K562 (cell line): ENCODE results near the gene TMEM41A. TPM values are rescaled to one million over a fixed set of nuclear protein-coding genes. Genes with fewer than 3 reads are reported as not detected.

Experiments used
- ATAC-seq: fragments of 200-7000 bp; cut with Tn5 transposase; 3 replicates; pipeline ENCODE4 v1.9.1; 2020; ENCODE audit warnings: moderate library complexity
- BruUV-seq: library from RNA; stranded (reverse); fragments of 400-500 nt; replicated peaks from 2 replicates; lab custom pipeline; 2021; lab: Mats Ljungman, UMichigan
- CTCF ChIA-PET: fragments of 300-600 bp; formaldehyde crosslinking; extraction: SDS; loops from one replicate; lab custom pipeline; 2021; ENCODE audit warnings: low intra/inter-chr PET ratio; lab: Yijun Ruan, JAX
- POLR2A ChIA-PET: fragments of 300-600, 350-650 bp; sonication (Branson Sonifier 250); formaldehyde crosslinking; extraction: SDS; loops from one replicate; lab custom pipeline; 2021; ENCODE audit warnings: antibody characterized with exemption, inconsistent platforms; lab: Yijun Ruan, JAX
- DNase-seq, 4 experiments: peaks; one replicate each; pipeline versions ENCODE4 v3.0.0 to v3.0.0-alpha.2; 2011 to 2018; ENCODE audit warnings: low spot score in 3 of 4, mixed read lengths in 3 of 4; ENCODE audit errors: extremely low read depth in 1 of 4
- FAIRE-seq: peaks from 2 replicates; lab custom pipeline; 2011; peaks lifted over from hg19 to GRCh38; lab: Jason Lieb, UNC
- H2AFZ ChIP-seq: 2 replicates; pipeline ENCODE4 v1.6.0; 2011; ENCODE audit warnings: low read depth, low read length, control low read depth, inconsistent platforms
- H3K27ac ChIP-seq: fragments of 200-600 bp; 3 replicates; pipeline ENCODE4 v1.8.0; 2011; ENCODE audit warnings: low read depth, mild to moderate bottlenecking, control low read depth, inconsistent platforms, low read length, moderate library complexity, mixed read lengths; ENCODE audit errors: extremely low read depth
- H3K27me3 ChIP-seq, 2 experiments: fragments of 300-600 bp in 1 of 2; 2 replicates in 1 of 2; 3 replicates in 1 of 2; pipeline versions ENCODE4 v1.6.0 to v1.8.0; 2011; ENCODE audit warnings: inconsistent platforms in 2 of 2, low read length in 2 of 2, mild to moderate bottlenecking in 1 of 2, mixed read lengths in 1 of 2, moderate library complexity in 1 of 2; ENCODE audit not compliant: control insufficient read depth in 2 of 2, insufficient read depth in 2 of 2
- H3K36me3 ChIP-seq: fragments of 300-600 bp; 3 replicates; pipeline ENCODE4 v1.8.0; 2011; ENCODE audit warnings: mild to moderate bottlenecking, low read length, inconsistent platforms; ENCODE audit not compliant: control insufficient read depth, insufficient read depth
- H3K4me1 ChIP-seq, 2 experiments: fragments of 200-600 bp in 1 of 2; replicated peaks in 1 of 2; 2 replicates in 1 of 2; 3 replicates in 1 of 2; pipeline versions ENCODE4 v1.5.1 to v1.8.0; 2011; ENCODE audit warnings: inconsistent platforms in 2 of 2, low read length in 2 of 2, mild to moderate bottlenecking in 1 of 2, mixed read lengths in 1 of 2, moderate library complexity in 1 of 2; ENCODE audit not compliant: control insufficient read depth in 2 of 2, insufficient read depth in 2 of 2
- H3K4me2 ChIP-seq: 2 replicates; pipeline ENCODE4 v1.6.1; 2011; ENCODE audit warnings: low read length, control low read depth, inconsistent platforms, mixed read lengths; ENCODE audit not compliant: insufficient read depth
- H3K4me3 ChIP-seq: fragments of 200-600 bp; sonication (generic), shearing (Covaris generic); 2 replicates; pipeline ENCODE4 v1.5.1; 2016; ENCODE audit warnings: control low read depth, inconsistent platforms
- H3K79me2 ChIP-seq: fragments of 200-600 bp; 3 replicates; pipeline ENCODE4 v1.8.0; 2011; ENCODE audit warnings: low read length, inconsistent platforms; ENCODE audit not compliant: control insufficient read depth, insufficient read depth
- H3K9ac ChIP-seq, 2 experiments: 2 replicates each; pipeline versions ENCODE4 v1.6.0 to v1.6.1; 2011; ENCODE audit warnings: low read depth in 2 of 2, low read length in 2 of 2, control low read depth in 1 of 2, inconsistent platforms in 1 of 2, mild to moderate bottlenecking in 1 of 2, mixed read lengths in 1 of 2; ENCODE audit not compliant: insufficient read depth in 1 of 2
- H3K9me1 ChIP-seq: one replicate; pipeline ENCODE4 v1.6.0; 2011; ENCODE audit warnings: inconsistent platforms, mild to moderate bottlenecking, low read length, moderate library complexity; ENCODE audit not compliant: control insufficient read depth, insufficient read depth
- H3K9me3 ChIP-seq: replicated peaks from 2 replicates; pipeline ENCODE4 v1.5.1; 2011; ENCODE audit warnings: low read depth, low read length, inconsistent platforms; ENCODE audit not compliant: control insufficient read depth, insufficient read depth
- H4K20me1 ChIP-seq: replicated peaks from 2 replicates; pipeline ENCODE4 v1.6.1; 2011; ENCODE audit warnings: low read length, inconsistent platforms, mixed read lengths; ENCODE audit not compliant: control insufficient read depth, insufficient read depth
- ATF7 ChIP-seq: fragments of 450-650 bp; IDR thresholded peaks from 2 replicates; pipeline ENCODE4 v1.7.1; 2014; ENCODE audit warnings: mild to moderate bottlenecking, moderate library complexity
- CREBBP ChIP-seq: IDR thresholded peaks from one replicate; pipeline ENCODE4 v1.6.1; 2012; ENCODE audit warnings: low read depth, mild to moderate bottlenecking, control low read depth, inconsistent platforms, low read length
- CREM ChIP-seq: IDR thresholded peaks from 2 replicates; pipeline ENCODE4 v1.6.1; 2014; ENCODE audit warnings: antibody characterized with exemption, low read depth
- GABPA ChIP-seq: fragments of 200-800 bp; sonication (Bioruptor generic); conservative IDR thresholded peaks from 2 replicates; pipeline ENCODE4 v1.6.1; 2016; ENCODE audit warnings: low read depth, missing genetic modification characterization, missing compliant biosample characterization
- POLR2AphosphoS5 ChIP-seq: IDR thresholded peaks from 2 replicates; pipeline ENCODE4 v1.6.1; 2011; ENCODE audit warnings: mild to moderate bottlenecking, low read depth, low read length, moderate library complexity; ENCODE audit not compliant: control insufficient read depth, insufficient read depth
- TCF7L2 ChIP-seq: fragments of 150-350 bp; IDR thresholded peaks from 2 replicates; pipeline ENCODE4 v1.6.1; 2016; ENCODE audit warnings: low read depth, mild to moderate bottlenecking, low read length, moderate library complexity
- ZFX ChIP-seq: sonication (generic); formaldehyde crosslinking; IDR thresholded peaks from 2 replicates; pipeline ENCODE4 v1.8.0; 2022; ENCODE audit warnings: mild to moderate bottlenecking, missing genetic modification reagents, moderate library complexity
- WGBS: fragments of 100-300 bp; shearing (Covaris generic); methylation state at CpG from one replicate; pipeline ENCODE4 v1.1.6; 2016; ENCODE audit warnings: low coverage, mixed read lengths; ENCODE audit not compliant: insufficient coverage; ENCODE audit errors: missing lambda C conversion rate; 5-methylcytosine and 5-hydroxymethylcytosine counted together
- in situ Hi-C: fragments of 300-500 bp; cut with MboI; formaldehyde crosslinking; loops from 4 replicates; pipeline ENCODE4 v1.15.0; 2018; ENCODE audit warnings: inconsistent platforms, mixed read lengths
- intact Hi-C: fragments of 100-400 bp; cut with micrococcal nuclease; formaldehyde crosslinking; loops from 2 replicates; pipeline ENCODE4 v1.14.2; 2022
- polyA plus RNA-seq, 8 experiments: library from polyadenylated mRNA; depleted of rRNA in 4 of 8; stranded (reverse) in 5 of 8; unstranded in 3 of 8; fragments of >200 nt; fragmentation: Nextera tagmentation in 2 of 8; fragmentation: Illumina TruSeq in 1 of 8; extraction: Ambion mirVana in 2 of 8; extraction: Trizol in 1 of 8; gene quantifications; 2 replicates each; pipeline versions ENCODE4 v1.2.1 to v1.2.3, GENCODE V29; 2011 to 2014; ENCODE audit warnings: inconsistent platforms in 1 of 8, missing spikeins in 1 of 8
- total RNA-seq, 7 experiments: library from RNA; depleted of rRNA in 6 of 7; stranded (reverse); fragments of >200 nt in 6 of 7; fragmentation: Illumina TruSeq in 2 of 7; extraction: Trizol in 2 of 7; gene quantifications; 2 replicates each; pipeline versions ENCODE4 v1.2.1 to v1.2.3, GENCODE V29; 2011 to 2021; ENCODE audit warnings: low replicate concordance in 1 of 7
- TF ChIP-seq, protein P1 (sequence below): sonication (generic); formaldehyde crosslinking; IDR thresholded peaks from 2 replicates; pipeline ENCODE4 v1.9.0; 2022; ENCODE audit warnings: mild to moderate bottlenecking, missing genetic modification reagents
- TF ChIP-seq, protein P2 (sequence below): fragments of 450-650 bp; IDR thresholded peaks from 2 replicates; pipeline ENCODE4 v1.7.1; 2018; ENCODE audit warnings: mild to moderate bottlenecking, low read depth; ENCODE audit not compliant: partially characterized antibody
- TF ChIP-seq, protein P3 (sequence below), 2 experiments: fragments of 450-650 bp in 1 of 2; sonication (generic) in 1 of 2; formaldehyde crosslinking in 1 of 2; IDR thresholded peaks in 1 of 2; conservative IDR thresholded peaks in 1 of 2; 2 replicates each; pipeline versions ENCODE4 v1.6.1 to v1.8.1; 2016 to 2023; ENCODE audit warnings: mild to moderate bottlenecking in 2 of 2, moderate library complexity in 2 of 2, inconsistent platforms in 1 of 2, missing genetic modification reagents in 1 of 2
- TF ChIP-seq, protein P4 (sequence below): fragments of 250-450 bp; sonication (Bioruptor Pico); IDR thresholded peaks from 2 replicates; pipeline ENCODE4 v1.8.0; 2022; ENCODE audit warnings: inconsistent platforms, mild to moderate bottlenecking, moderate library complexity, borderline replicate concordance
- TF ChIP-seq, protein P5 (sequence below): IDR thresholded peaks from 2 replicates; pipeline ENCODE4 v1.6.1; 2012; ENCODE audit warnings: low read depth, low read length, improper control_type of control experiment, borderline replicate concordance

TMEM41A gene
- total and polyA plus RNA-seq, 9 of the 15 experiments (the other 6 are each of a cell fraction or from before 2014, with no cell fraction given): 22.5 to 65.9 (median 31.5) TPM

DNA sequence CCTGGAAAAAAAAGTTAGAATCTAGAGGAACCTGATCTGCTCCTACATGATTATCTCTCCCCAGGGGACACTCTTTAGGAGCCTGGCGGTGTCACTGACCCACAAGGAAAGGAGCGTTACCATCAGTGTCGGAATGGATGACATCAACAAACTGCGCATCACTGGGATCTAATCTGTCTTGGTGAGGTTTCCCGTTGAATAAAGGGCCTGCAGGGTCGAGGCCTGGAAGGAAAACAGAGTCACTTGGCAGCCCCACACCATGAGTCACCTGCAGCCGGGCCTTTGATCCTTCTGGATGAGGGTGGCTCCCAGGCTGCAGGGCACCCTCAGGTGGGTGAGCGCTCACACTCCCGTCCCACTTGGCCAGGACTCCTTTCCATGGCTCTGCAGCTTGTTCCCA, 28.5 kb upstream of the TMEM41A start:
- H3K9me1 ChIP-seq: no peaks in the 10 kb centered on the region
- no peak overlapping the region for H3K27ac ChIP-seq
- ChIA-PET CTCF (interaction anchor here (0.6 kb wide), 1 partner anchor 31 kb away, joined by 3 read pairs; no protein-coding TSS in a partner anchor), POLR2A (no interaction called here)
- H3K9ac ChIP-seq: peak overlapping the region in 1 of 2 experiments; percentile 36; a peak in 1 of 4 replicates
- H3K4me3 ChIP-seq: no peak overlapping the region
- peaks cover 0 to 5% of the 10 kb centered on the region in 2 experiments; a peak in 1 of 5 replicates for H3K4me1 ChIP-seq
- WGBS: 35% methylated on average over 9 of the region's 9 CpGs
- intact Hi-C loops: no loop called here
- ATAC-seq (peak; percentile 51), FAIRE-seq (no peak)
- no TSS peak for BruUV-seq
- no peaks in the 10 kb centered on the region for H3K27me3 ChIP-seq
- no peaks in the 10 kb centered on the region for H3K36me3 ChIP-seq
- TF ChIP-seq, protein P1, sequence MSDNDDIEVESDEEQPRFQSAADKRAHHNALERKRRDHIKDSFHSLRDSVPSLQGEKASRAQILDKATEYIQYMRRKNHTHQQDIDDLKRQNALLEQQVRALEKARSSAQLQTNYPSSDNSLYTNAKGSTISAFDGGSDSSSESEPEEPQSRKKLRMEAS: no peak
- TF ChIP-seq, protein P2, sequence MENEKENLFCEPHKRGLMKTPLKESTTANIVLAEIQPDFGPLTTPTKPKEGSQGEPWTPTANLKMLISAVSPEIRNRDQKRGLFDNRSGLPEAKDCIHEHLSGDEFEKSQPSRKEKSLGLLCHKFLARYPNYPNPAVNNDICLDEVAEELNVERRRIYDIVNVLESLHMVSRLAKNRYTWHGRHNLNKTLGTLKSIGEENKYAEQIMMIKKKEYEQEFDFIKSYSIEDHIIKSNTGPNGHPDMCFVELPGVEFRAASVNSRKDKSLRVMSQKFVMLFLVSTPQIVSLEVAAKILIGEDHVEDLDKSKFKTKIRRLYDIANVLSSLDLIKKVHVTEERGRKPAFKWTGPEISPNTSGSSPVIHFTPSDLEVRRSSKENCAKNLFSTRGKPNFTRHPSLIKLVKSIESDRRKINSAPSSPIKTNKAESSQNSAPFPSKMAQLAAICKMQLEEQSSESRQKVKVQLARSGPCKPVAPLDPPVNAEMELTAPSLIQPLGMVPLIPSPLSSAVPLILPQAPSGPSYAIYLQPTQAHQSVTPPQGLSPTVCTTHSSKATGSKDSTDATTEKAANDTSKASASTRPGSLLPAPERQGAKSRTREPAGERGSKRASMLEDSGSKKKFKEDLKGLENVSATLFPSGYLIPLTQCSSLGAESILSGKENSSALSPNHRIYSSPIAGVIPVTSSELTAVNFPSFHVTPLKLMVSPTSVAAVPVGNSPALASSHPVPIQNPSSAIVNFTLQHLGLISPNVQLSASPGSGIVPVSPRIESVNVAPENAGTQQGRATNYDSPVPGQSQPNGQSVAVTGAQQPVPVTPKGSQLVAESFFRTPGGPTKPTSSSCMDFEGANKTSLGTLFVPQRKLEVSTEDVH: no peak
- TF ChIP-seq ATF7 (peak; percentile 32; the same call in 1 of the 2 replicates), TCF7L2 (no peak), ZFX (peak; percentile 34; the same call in 1 of the 2 replicates), CREM (peak; percentile 75), POLR2AphosphoS5 (no peak), CREBBP (no peak), GABPA (no peak)
- TF ChIP-seq, protein P3, sequence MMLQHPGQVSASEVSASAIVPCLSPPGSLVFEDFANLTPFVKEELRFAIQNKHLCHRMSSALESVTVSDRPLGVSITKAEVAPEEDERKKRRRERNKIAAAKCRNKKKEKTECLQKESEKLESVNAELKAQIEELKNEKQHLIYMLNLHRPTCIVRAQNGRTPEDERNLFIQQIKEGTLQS (IDR thresholded peaks at IDR 0.05): peak; percentile 34; the same call in 1 of the 2 replicates
- TF ChIP-seq, protein P3 (CRISPR knock-in tag; conservative IDR thresholded peaks at IDR 0.05): no peak
- TF ChIP-seq, protein P4, sequence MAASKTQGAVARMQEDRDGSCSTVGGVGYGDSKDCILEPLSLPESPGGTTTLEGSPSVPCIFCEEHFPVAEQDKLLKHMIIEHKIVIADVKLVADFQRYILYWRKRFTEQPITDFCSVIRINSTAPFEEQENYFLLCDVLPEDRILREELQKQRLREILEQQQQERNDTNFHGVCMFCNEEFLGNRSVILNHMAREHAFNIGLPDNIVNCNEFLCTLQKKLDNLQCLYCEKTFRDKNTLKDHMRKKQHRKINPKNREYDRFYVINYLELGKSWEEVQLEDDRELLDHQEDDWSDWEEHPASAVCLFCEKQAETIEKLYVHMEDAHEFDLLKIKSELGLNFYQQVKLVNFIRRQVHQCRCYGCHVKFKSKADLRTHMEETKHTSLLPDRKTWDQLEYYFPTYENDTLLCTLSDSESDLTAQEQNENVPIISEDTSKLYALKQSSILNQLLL (CRISPR knock-in tag): no peak
- TF ChIP-seq, protein P5, sequence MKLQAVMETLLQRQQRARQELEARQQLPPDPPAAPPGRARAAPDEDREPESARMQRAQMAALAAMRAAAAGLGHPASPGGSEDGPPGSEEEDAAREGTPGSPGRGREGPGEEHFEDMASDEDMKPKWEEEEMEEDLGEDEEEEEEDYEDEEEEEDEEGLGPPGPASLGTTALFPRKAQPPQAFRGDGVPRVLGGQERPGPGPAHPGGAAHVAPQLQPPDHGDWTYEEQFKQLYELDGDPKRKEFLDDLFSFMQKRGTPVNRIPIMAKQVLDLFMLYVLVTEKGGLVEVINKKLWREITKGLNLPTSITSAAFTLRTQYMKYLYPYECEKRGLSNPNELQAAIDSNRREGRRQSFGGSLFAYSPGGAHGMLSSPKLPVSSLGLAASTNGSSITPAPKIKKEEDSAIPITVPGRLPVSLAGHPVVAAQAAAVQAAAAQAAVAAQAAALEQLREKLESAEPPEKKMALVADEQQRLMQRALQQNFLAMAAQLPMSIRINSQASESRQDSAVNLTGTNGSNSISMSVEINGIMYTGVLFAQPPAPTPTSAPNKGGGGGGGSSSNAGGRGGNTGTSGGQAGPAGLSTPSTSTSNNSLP: no peak
- TF ChIP-seq, all 486 proteins: peak for 4
- Histone ChIP-seq H2AFZ (no peak overlapping the region), H3K9me3 (no peaks in the 10 kb centered on the region), H4K20me1 (no peaks in the 10 kb centered on the region), H3K4me2 (0 out of 2 replicates have a peak overlapping the region, but pooled peaks have one; percentile 1), H3K79me2 (no peaks in the 10 kb centered on the region)
- in situ Hi-C loops: no loop called here
- no peak for DNase-seq
